ENCODE measurements around the gene RABGAP1. TPM values are rescaled to one million over a fixed set of nuclear protein-coding genes. Genes with fewer than 3 reads are reported as not detected.

RABGAP1 gene
- total RNA-seq, 1 experiment from 2014 or later, result 64.0 TPM

- DNase-seq (ENCODE audit: low spot score), result no peak
- Histone ChIP-seq H3K9me3 (ENCODE audit: low read depth, low read length, poor library complexity, severe bottlenecking) (no peaks in the 10 kb centered on the region), H3K4me1 (ENCODE audit: insufficient read depth, low read length, poor library complexity, severe bottlenecking) (no peaks in the 10 kb centered on the region), H3K27ac (ENCODE audit: low read depth, low read length, poor library complexity, severe bottlenecking) (no peak overlapping the region), H3K4me3 (ENCODE audit: low read depth, low read length, poor library complexity, severe bottlenecking) (no peak overlapping the region), H3K27me3 (replicated peaks; ENCODE audit: insufficient read depth, low read depth, low read length, poor library complexity) (no peaks in the 10 kb centered on the region), H3K36me3 (ENCODE audit: insufficient read depth, low read length, poor library complexity, severe bottlenecking) (peaks cover 38% of the 10 kb centered on the region)
- ChIA-PET POLR2A (ENCODE audit: low non-redundant PET) (no interaction called here), CTCF (no interaction called here)
- intact Hi-C loops (cut with micrococcal nuclease; ENCODE audit: unreplicated experiment), result no loop called here
- TF ChIP-seq CTCF (conservative IDR thresholded peaks at IDR 0.05; ENCODE audit: low read depth, low read length) (no peak), EZH2 (IDR thresholded peaks at IDR 0.05; ENCODE audit: borderline replicate concordance, low read depth, low read length, poor library complexity, severe bottlenecking) (no peak)
- no TSS peak for BruUV-seq (replicated peaks)
These were observed 168.2 kb downstream of the RABGAP1 start for GRCh38 chr9:123108976-123109375.

- ChIA-PET POLR2A (ENCODE audit: low non-redundant PET) (no interaction called here), CTCF (no interaction called here)
- no TSS peak for BruUV-seq (replicated peaks)
These were observed 168.9 kb downstream of the RABGAP1 start for GRCh38 chr9:123109540-123110279.

GRCh38 chr9:123111427-123112014 lies 170.7 kb downstream of the RABGAP1 start:
- POLR2A ChIA-PET (ENCODE audit: low non-redundant PET), result no interaction called here
- no peak overlapping the region for H3K4me3 ChIP-seq (ENCODE audit: low read depth, low read length, poor library complexity, severe bottlenecking)
- H3K4me1 ChIP-seq (ENCODE audit: insufficient read depth, low read length, poor library complexity, severe bottlenecking), result peaks cover 3% of the 10 kb centered on the region
- TF ChIP-seq EZH2 (IDR thresholded peaks at IDR 0.05; ENCODE audit: borderline replicate concordance, low read depth, low read length, poor library complexity, severe bottlenecking), result no peak
- no peak for TF ChIP-seq CTCF (conservative IDR thresholded peaks at IDR 0.05; ENCODE audit: low read depth, low read length)
- DNase-seq (ENCODE audit: low spot score), result no peak
- H3K27me3 ChIP-seq (replicated peaks; ENCODE audit: insufficient read depth, low read depth, low read length, poor library complexity), result no peaks in the 10 kb centered on the region
- H3K36me3 ChIP-seq (ENCODE audit: insufficient read depth, low read length, poor library complexity, severe bottlenecking), result peaks cover 39% of the 10 kb centered on the region
- BruUV-seq (replicated peaks), result no TSS peak
- intact Hi-C loops (cut with micrococcal nuclease; ENCODE audit: unreplicated experiment), result no loop called here
- H3K9me3 ChIP-seq (ENCODE audit: low read depth, low read length, poor library complexity, severe bottlenecking), result no peaks in the 10 kb centered on the region
- CTCF ChIA-PET, result interaction anchor here (0.6 kb wide), 1 partner anchor 242 kb away, joined by 7 read pairs; no protein-coding TSS in a partner anchor
- H3K27ac ChIP-seq (ENCODE audit: low read depth, low read length, poor library complexity, severe bottlenecking), result no peak overlapping the region

More at GRCh38 chr9:123109540-123110279, 168.9 kb downstream of the RABGAP1 start:
- no peaks in the 10 kb centered on the region for H3K4me1 ChIP-seq (ENCODE audit: insufficient read depth, low read length, poor library complexity, severe bottlenecking)
- H3K4me3 ChIP-seq (ENCODE audit: low read depth, low read length, poor library complexity, severe bottlenecking), result no peak overlapping the region
- TF ChIP-seq CTCF (conservative IDR thresholded peaks at IDR 0.05; ENCODE audit: low read depth, low read length) (no peak), EZH2 (IDR thresholded peaks at IDR 0.05; ENCODE audit: borderline replicate concordance, low read depth, low read length, poor library complexity, severe bottlenecking) (no peak)
- DNase-seq (ENCODE audit: low spot score), result no peak
- intact Hi-C loops (cut with micrococcal nuclease; ENCODE audit: unreplicated experiment), result no loop called here
- H3K36me3 ChIP-seq (ENCODE audit: insufficient read depth, low read length, poor library complexity, severe bottlenecking), result peaks cover 35% of the 10 kb centered on the region
- H3K9me3 ChIP-seq (ENCODE audit: low read depth, low read length, poor library complexity, severe bottlenecking), result no peaks in the 10 kb centered on the region
- H3K27me3 ChIP-seq (replicated peaks; ENCODE audit: insufficient read depth, low read depth, low read length, poor library complexity), result no peaks in the 10 kb centered on the region
- no peak overlapping the region for H3K27ac ChIP-seq (ENCODE audit: low read depth, low read length, poor library complexity, severe bottlenecking)

All from A673 (cell line).